K562 (cell line): ENCODE results near the gene MDK. TPM values are rescaled to one million over a fixed set of nuclear protein-coding genes. Genes with fewer than 3 reads are reported as not detected.

ENCODE experiments used
- ATF2 ChIP-seq: sonication (generic); formaldehyde crosslinking; IDR thresholded peaks from 2 replicates; pipeline ENCODE4 v1.8.1; 2022; ENCODE audit warnings: missing genetic modification reagents
- BRD9 ChIP-seq: fragments of 450-650 bp; IDR thresholded peaks from 2 replicates; pipeline ENCODE4 v1.6.1; 2018; ENCODE audit warnings: low read depth; ENCODE audit not compliant: partially characterized antibody
- CBX5 ChIP-seq: IDR thresholded peaks from 2 replicates; pipeline ENCODE4 v1.6.1; 2014; ENCODE audit warnings: low read depth, borderline replicate concordance
- CCNT2 ChIP-seq: IDR thresholded peaks from 2 replicates; pipeline ENCODE4 v1.6.1; 2011; ENCODE audit warnings: borderline replicate concordance, low read depth, mild to moderate bottlenecking, moderate library complexity, mixed read lengths, low read length; ENCODE audit not compliant: insufficient read length; ENCODE audit errors: extremely low read depth
- EWSR1 ChIP-seq: fragments of 450-650 bp; IDR thresholded peaks from 2 replicates; pipeline ENCODE4 v1.6.1; 2018; ENCODE audit warnings: borderline replicate concordance, mild to moderate bottlenecking, low read depth, moderate library complexity; ENCODE audit not compliant: partially characterized antibody
- POU5F1 ChIP-seq: fragments of 150-350 bp; IDR thresholded peaks from 2 replicates; pipeline ENCODE4 v1.6.1; 2014; ENCODE audit warnings: borderline replicate concordance, low read length, low read depth, mild to moderate bottlenecking; ENCODE audit not compliant: partially characterized antibody
- SETDB1 ChIP-seq: IDR thresholded peaks from one replicate; pipeline ENCODE4 v1.6.1; 2012; ENCODE audit warnings: low read length, control low read depth, inconsistent platforms
- TCF7 ChIP-seq: sonication (generic); IDR thresholded peaks from 2 replicates; pipeline ENCODE4 v1.6.1; 2016; ENCODE audit warnings: antibody characterized with exemption, borderline replicate concordance
- XRCC5 ChIP-seq: fragments of 200-400 bp; formaldehyde crosslinking; IDR thresholded peaks from 2 replicates; pipeline ENCODE4 v1.6.1; 2017; ENCODE audit warnings: low read depth, mild to moderate bottlenecking, low read length
- ZFP1 ChIP-seq: fragments of 450-650 bp; formaldehyde crosslinking; IDR thresholded peaks from 2 replicates; pipeline ENCODE4 v1.4.0; 2020; ENCODE audit warnings: mild to moderate bottlenecking, mixed read lengths
- ZNF436 ChIP-seq: fragments of 250-450, 450-650 bp; sonication (Bioruptor Pico); formaldehyde crosslinking; IDR thresholded peaks from 2 replicates; pipeline ENCODE4 v1.7.0; 2020; ENCODE audit warnings: mild to moderate bottlenecking
- ZNF507 ChIP-seq: conservative IDR thresholded peaks from 2 replicates; pipeline ENCODE4 v1.6.1; 2017; ENCODE audit warnings: missing genetic modification characterization, missing compliant biosample characterization
- polyA plus RNA-seq, 8 experiments: library from polyadenylated mRNA; depleted of rRNA in 4 of 8; stranded (reverse) in 5 of 8; unstranded in 3 of 8; fragments of >200 nt; fragmentation: Nextera tagmentation in 2 of 8; fragmentation: Illumina TruSeq in 1 of 8; extraction: Ambion mirVana in 2 of 8; extraction: Trizol in 1 of 8; gene quantifications; 2 replicates each; pipeline versions ENCODE4 v1.2.1 to v1.2.3, GENCODE V29; 2011 to 2014; ENCODE audit warnings: inconsistent platforms in 1 of 8, missing spikeins in 1 of 8
- total RNA-seq, 7 experiments: library from RNA; depleted of rRNA in 6 of 7; stranded (reverse); fragments of >200 nt in 6 of 7; fragmentation: Illumina TruSeq in 2 of 7; extraction: Trizol in 2 of 7; gene quantifications; 2 replicates each; pipeline versions ENCODE4 v1.2.1 to v1.2.3, GENCODE V29; 2011 to 2021; ENCODE audit warnings: low replicate concordance in 1 of 7
- TF ChIP-seq, protein P1 (sequence below): fragments of 250-450 bp; sonication (Bioruptor Pico); IDR thresholded peaks from 2 replicates; pipeline ENCODE4 v1.4.0; 2020
- TF ChIP-seq, protein P2 (sequence below): sonication (generic); formaldehyde crosslinking; IDR thresholded peaks from 2 replicates; pipeline ENCODE4 v1.8.0; 2022; ENCODE audit warnings: missing genetic modification reagents, mild to moderate bottlenecking, borderline replicate concordance
- TF ChIP-seq, protein P3 (sequence below): fragments of 450-650 bp; IDR thresholded peaks from 2 replicates; pipeline ENCODE4 v1.6.1; 2016; ENCODE audit warnings: mild to moderate bottlenecking

The MDK gene
- total and polyA plus RNA-seq, 9 of the 15 experiments (the other 6 are each of a cell fraction or from before 2014, with no cell fraction given), result 20.7 to 700 (median 350) TPM

- TF ChIP-seq, protein P1, sequence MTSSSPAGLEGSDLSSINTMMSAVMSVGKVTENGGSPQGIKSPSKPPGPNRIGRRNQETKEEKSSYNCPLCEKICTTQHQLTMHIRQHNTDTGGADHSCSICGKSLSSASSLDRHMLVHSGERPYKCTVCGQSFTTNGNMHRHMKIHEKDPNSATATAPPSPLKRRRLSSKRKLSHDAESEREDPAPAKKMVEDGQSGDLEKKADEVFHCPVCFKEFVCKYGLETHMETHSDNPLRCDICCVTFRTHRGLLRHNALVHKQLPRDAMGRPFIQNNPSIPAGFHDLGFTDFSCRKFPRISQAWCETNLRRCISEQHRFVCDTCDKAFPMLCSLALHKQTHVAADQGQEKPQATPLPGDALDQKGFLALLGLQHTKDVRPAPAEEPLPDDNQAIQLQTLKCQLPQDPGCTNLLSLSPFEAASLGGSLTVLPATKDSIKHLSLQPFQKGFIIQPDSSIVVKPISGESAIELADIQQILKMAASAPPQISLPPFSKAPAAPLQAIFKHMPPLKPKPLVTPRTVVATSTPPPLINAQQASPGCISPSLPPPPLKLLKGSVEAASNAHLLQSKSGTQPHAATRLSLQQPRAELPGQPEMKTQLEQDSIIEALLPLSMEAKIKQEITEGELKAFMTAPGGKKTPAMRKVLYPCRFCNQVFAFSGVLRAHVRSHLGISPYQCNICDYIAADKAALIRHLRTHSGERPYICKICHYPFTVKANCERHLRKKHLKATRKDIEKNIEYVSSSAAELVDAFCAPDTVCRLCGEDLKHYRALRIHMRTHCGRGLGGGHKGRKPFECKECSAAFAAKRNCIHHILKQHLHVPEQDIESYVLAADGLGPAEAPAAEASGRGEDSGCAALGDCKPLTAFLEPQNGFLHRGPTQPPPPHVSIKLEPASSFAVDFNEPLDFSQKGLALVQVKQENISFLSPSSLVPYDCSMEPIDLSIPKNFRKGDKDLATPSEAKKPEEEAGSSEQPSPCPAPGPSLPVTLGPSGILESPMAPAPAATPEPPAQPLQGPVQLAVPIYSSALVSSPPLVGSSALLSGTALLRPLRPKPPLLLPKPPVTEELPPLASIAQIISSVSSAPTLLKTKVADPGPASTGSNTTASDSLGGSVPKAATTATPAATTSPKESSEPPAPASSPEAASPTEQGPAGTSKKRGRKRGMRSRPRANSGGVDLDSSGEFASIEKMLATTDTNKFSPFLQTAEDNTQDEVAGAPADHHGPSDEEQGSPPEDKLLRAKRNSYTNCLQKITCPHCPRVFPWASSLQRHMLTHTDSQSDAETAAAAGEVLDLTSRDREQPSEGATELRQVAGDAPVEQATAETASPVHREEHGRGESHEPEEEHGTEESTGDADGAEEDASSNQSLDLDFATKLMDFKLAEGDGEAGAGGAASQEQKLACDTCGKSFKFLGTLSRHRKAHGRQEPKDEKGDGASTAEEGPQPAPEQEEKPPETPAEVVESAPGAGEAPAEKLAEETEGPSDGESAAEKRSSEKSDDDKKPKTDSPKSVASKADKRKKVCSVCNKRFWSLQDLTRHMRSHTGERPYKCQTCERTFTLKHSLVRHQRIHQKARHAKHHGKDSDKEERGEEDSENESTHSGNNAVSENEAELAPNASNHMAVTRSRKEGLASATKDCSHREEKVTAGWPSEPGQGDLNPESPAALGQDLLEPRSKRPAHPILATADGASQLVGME (CRISPR knock-in tag), result no peak
- TF ChIP-seq BRD9, result no peak
- no peak for TF ChIP-seq ZNF507 (tag)
- no peak for TF ChIP-seq TCF7
- no peak for TF ChIP-seq POU5F1
- TF ChIP-seq XRCC5, result peak; percentile 90; the same call in 1 of the 2 replicates
- no peak for TF ChIP-seq SETDB1
- TF ChIP-seq ATF2 (CRISPR knock-in tag), result no peak
- TF ChIP-seq EWSR1, result no peak
- TF ChIP-seq CCNT2, result peak; percentile 63
- TF ChIP-seq, protein P2, sequence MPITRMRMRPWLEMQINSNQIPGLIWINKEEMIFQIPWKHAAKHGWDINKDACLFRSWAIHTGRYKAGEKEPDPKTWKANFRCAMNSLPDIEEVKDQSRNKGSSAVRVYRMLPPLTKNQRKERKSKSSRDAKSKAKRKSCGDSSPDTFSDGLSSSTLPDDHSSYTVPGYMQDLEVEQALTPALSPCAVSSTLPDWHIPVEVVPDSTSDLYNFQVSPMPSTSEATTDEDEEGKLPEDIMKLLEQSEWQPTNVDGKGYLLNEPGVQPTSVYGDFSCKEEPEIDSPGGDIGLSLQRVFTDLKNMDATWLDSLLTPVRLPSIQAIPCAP (CRISPR knock-in tag), result peak; percentile 86; the same call in 1 of the 2 replicates
- TF ChIP-seq, protein P3, sequence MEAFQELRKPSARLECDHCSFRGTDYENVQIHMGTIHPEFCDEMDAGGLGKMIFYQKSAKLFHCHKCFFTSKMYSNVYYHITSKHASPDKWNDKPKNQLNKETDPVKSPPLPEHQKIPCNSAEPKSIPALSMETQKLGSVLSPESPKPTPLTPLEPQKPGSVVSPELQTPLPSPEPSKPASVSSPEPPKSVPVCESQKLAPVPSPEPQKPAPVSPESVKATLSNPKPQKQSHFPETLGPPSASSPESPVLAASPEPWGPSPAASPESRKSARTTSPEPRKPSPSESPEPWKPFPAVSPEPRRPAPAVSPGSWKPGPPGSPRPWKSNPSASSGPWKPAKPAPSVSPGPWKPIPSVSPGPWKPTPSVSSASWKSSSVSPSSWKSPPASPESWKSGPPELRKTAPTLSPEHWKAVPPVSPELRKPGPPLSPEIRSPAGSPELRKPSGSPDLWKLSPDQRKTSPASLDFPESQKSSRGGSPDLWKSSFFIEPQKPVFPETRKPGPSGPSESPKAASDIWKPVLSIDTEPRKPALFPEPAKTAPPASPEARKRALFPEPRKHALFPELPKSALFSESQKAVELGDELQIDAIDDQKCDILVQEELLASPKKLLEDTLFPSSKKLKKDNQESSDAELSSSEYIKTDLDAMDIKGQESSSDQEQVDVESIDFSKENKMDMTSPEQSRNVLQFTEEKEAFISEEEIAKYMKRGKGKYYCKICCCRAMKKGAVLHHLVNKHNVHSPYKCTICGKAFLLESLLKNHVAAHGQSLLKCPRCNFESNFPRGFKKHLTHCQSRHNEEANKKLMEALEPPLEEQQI, result peak; percentile 57; the same call in 1 of the 2 replicates
- TF ChIP-seq ZFP1 (CRISPR knock-in tag), result no peak
- TF ChIP-seq ZNF436 (CRISPR knock-in tag), result no peak
- TF ChIP-seq CBX5, result peak; percentile 69; the same call in 1 of the 2 replicates
Measured at GRCh38 chr11:46392421-46393230, 11.2 kb downstream of the MDK start (continued).
